KMS-11 (cell line): Measurements from ENCODE around the gene C11orf86.

Source experiments
- H2AFZ ChIP-seq: fragments of 200-600 bp; sonication (generic); 2 replicates; pipeline ENCODE4 v1.6.1; 2016; ENCODE audit warnings: antibody characterized with exemption, mixed run types, low read depth
- H3K27ac ChIP-seq: fragments of 200-600 bp; sonication (generic); 2 replicates; pipeline ENCODE4 v1.6.1; 2016; ENCODE audit warnings: mild to moderate bottlenecking, mixed run types
- H3K27me3 ChIP-seq: fragments of 200-600 bp; sonication (generic); 2 replicates; pipeline ENCODE4 v1.6.1; 2017; ENCODE audit warnings: mild to moderate bottlenecking, low read depth, mixed run types, moderate library complexity; ENCODE audit not compliant: insufficient read depth
- H3K36me3 ChIP-seq: fragments of 200-600 bp; sonication (generic); 2 replicates; pipeline ENCODE4 v1.6.1; 2017; ENCODE audit warnings: mild to moderate bottlenecking, mixed run types; ENCODE audit not compliant: insufficient read depth
- H3K4me1 ChIP-seq: fragments of 200-600 bp; sonication (generic); 2 replicates; pipeline ENCODE4 v1.6.1; 2016; ENCODE audit warnings: mild to moderate bottlenecking, low read depth, mixed run types; ENCODE audit not compliant: poor library complexity, severe bottlenecking
- H3K4me2 ChIP-seq: fragments of 200-600 bp; sonication (generic); 2 replicates; pipeline ENCODE4 v1.7.0; 2016; ENCODE audit warnings: mild to moderate bottlenecking, mixed run types
- H3K4me3 ChIP-seq: fragments of 200-600 bp; sonication (generic); IDR thresholded peaks from 2 replicates; pipeline ENCODE4 v1.6.1; 2017; ENCODE audit warnings: low read depth, low read length, mixed read lengths; ENCODE audit not compliant: insufficient read depth
- H3K79me2 ChIP-seq: fragments of 200-600 bp; sonication (generic); 2 replicates; pipeline ENCODE4 v1.6.1; 2016; ENCODE audit warnings: low read depth, mixed run types; ENCODE audit not compliant: insufficient read depth
- H3K9ac ChIP-seq: fragments of 200-600 bp; sonication (generic); 2 replicates; pipeline ENCODE4 v1.6.1; 2016; ENCODE audit warnings: mild to moderate bottlenecking, mixed run types
- H4K20me1 ChIP-seq: fragments of 200-600 bp; sonication (generic); 2 replicates; pipeline ENCODE4 v1.6.1; 2016; ENCODE audit warnings: mild to moderate bottlenecking, mixed run types; ENCODE audit not compliant: insufficient read depth
- CTCF ChIP-seq: fragments of 200-600 bp; sonication (generic); conservative IDR thresholded peaks from 2 replicates; pipeline ENCODE4 v1.6.1; 2017; ENCODE audit warnings: low read depth, mild to moderate bottlenecking, antibody characterized with exemption, low read length, moderate library complexity, mixed read lengths

The C11orf86 gene

GRCh38 chr11:66974724-66975404 is at the start of gene C11orf86:
C11orf86 (plus strand) TSS chr11:66975304; CDS start chr11:66975363, 59 bp downstream.
- H3K4me2 ChIP-seq = no peak within 1 kb of the TSS
- no peak within 1 kb of the TSS for H3K9ac ChIP-seq
- no peaks in the 10 kb centered on the region for H3K4me1 ChIP-seq
- H3K36me3 ChIP-seq = no peaks in the 10 kb centered on the region
- no peaks in the 10 kb centered on the region for H3K79me2 ChIP-seq
- no peak within 1 kb of the TSS for H3K4me3 ChIP-seq
- H3K27me3 ChIP-seq = no peaks in the 10 kb centered on the region
- no peak within 1 kb of the TSS for H3K27ac ChIP-seq
- TF ChIP-seq CTCF = no peak
- H4K20me1 ChIP-seq = no peaks in the 10 kb centered on the region
- H2AFZ ChIP-seq = no peak within 1 kb of the TSS

GRCh38 chr11:66929753-66930152 is 45.4 kb upstream of the C11orf86 start:
- Histone ChIP-seq H3K4me1 (no peaks in the 10 kb centered on the region), H2AFZ (no peak overlapping the region), H3K9ac (no peak overlapping the region), H3K4me2 (no peak overlapping the region), H3K27ac (no peak overlapping the region), H3K36me3 (no peaks in the 10 kb centered on the region), H4K20me1 (no peaks in the 10 kb centered on the region), H3K79me2 (no peaks in the 10 kb centered on the region), H3K4me3 (no peak overlapping the region), H3K27me3 (no peaks in the 10 kb centered on the region)
- TF ChIP-seq CTCF = no peak

- no peak for TF ChIP-seq CTCF
- Histone ChIP-seq H3K79me2 (no peaks in the 10 kb centered on the region), H3K4me2 (no peak overlapping the region), H3K36me3 (no peaks in the 10 kb centered on the region), H3K9ac (no peak overlapping the region), H2AFZ (no peak overlapping the region), H4K20me1 (no peaks in the 10 kb centered on the region), H3K4me1 (no peaks in the 10 kb centered on the region), H3K27ac (no peak overlapping the region), H3K4me3 (no peak overlapping the region), H3K27me3 (no peaks in the 10 kb centered on the region)
Measured at GRCh38 chr11:66932543-66932942, 42.6 kb upstream of the C11orf86 start.

- Histone ChIP-seq H3K36me3 (no peaks in the 10 kb centered on the region), H3K4me3 (no peak overlapping the region), H3K4me1 (no peaks in the 10 kb centered on the region), H3K27ac (no peak overlapping the region), H3K9ac (no peak overlapping the region), H2AFZ (no peak overlapping the region), H3K27me3 (no peaks in the 10 kb centered on the region), H3K79me2 (no peaks in the 10 kb centered on the region), H3K4me2 (no peak overlapping the region), H4K20me1 (no peaks in the 10 kb centered on the region)
- no peak for TF ChIP-seq CTCF
Measured at GRCh38 chr11:66933531-66933930, 41.6 kb upstream of the C11orf86 start.
